ENCODE data around the gene CD58. TPM values are rescaled to one million over a fixed set of nuclear protein-coding genes. Genes with fewer than 3 reads are reported as not detected.

CD58 gene
- total and polyA plus RNA-seq, 7 donors: 4.7 to 11.9 (median 7.8) TPM

GRCh38 chr1:116491700-116492357 is 79.0 kb downstream of the CD58 start:
- TF ChIP-seq CTCF (IDR thresholded peaks at IDR 0.05): no peak
- Histone ChIP-seq H3K36me3 (ENCODE audit: insufficient read depth in 1 of 2, low read depth in 1 of 2) (no peaks in the 10 kb centered on the region), H3K4me3 (no peak overlapping the region), H3K27ac (no peak overlapping the region), H3K4me1 (peaks cover 6% of the 10 kb centered on the region), H3K9me3 (no peaks in the 10 kb centered on the region), H3K27me3 (ENCODE audit: insufficient read depth in 3 of 3, low read length in 2 of 3) (no peaks in the 10 kb centered on the region)
- no peak for ATAC-seq
- intact Hi-C loops (cut with DNase I): no loop called here
- WGBS, 3 donors: 73 to 81% (median 81%) methylated on average over 5 of the region's 5 CpGs
- DNase-seq: no peak

GRCh38 chr1:116490588-116490987 is 80.2 kb downstream of the CD58 start:
- ATAC-seq: no peak
- DNase-seq: no peak
- Histone ChIP-seq H3K36me3 (ENCODE audit: insufficient read depth in 1 of 2, low read depth in 1 of 2) (no peaks in the 10 kb centered on the region), H3K27ac (no peak overlapping the region), H3K9me3 (no peaks in the 10 kb centered on the region), H3K4me1 (peaks cover 7% of the 10 kb centered on the region), H3K4me3 (no peak overlapping the region), H3K27me3 (ENCODE audit: insufficient read depth in 3 of 3, low read length in 2 of 3) (no peaks in the 10 kb centered on the region)
- intact Hi-C loops (cut with DNase I): no loop called here
- no peak for TF ChIP-seq CTCF (IDR thresholded peaks at IDR 0.05)
- WGBS, 3 donors: 89 to 94% (median 90%) methylated on average over 3 of the region's 3 CpGs

- intact Hi-C loops (cut with DNase I): loop anchor here (5.0 to 10.0 kb wide), 3 partner anchors 117 to 224 kb away; partner anchors contain the start of gene ATP1A1 (in 1 of the 2)
- ATAC-seq (peak in 1 of 4 donors; percentile 27), DNase-seq (no peak)
- H3K27me3 ChIP-seq (ENCODE audit: insufficient read depth in 3 of 3, low read length in 2 of 3): no peaks in the 10 kb centered on the region
- no peak overlapping the region for H3K4me3 ChIP-seq
- 68 to 73% (median 72%) methylated on average over 5 of the region's 5 CpGs for WGBS, 3 donors
- H3K9me3 ChIP-seq: no peaks in the 10 kb centered on the region
- no peak overlapping the region for H3K27ac ChIP-seq
- no peaks in the 10 kb centered on the region for H3K36me3 ChIP-seq (ENCODE audit: insufficient read depth in 1 of 2, low read depth in 1 of 2)
- no peak for TF ChIP-seq CTCF (IDR thresholded peaks at IDR 0.05)
- H3K4me1 ChIP-seq: peaks cover 14% of the 10 kb centered on the region
These were observed 81.6 kb downstream of the CD58 start for GRCh38 chr1:116489231-116489697.

- Histone ChIP-seq H3K9me3 (no peaks in the 10 kb centered on the region), H3K27me3 (ENCODE audit: insufficient read depth in 3 of 3, low read length in 2 of 3) (no peaks in the 10 kb centered on the region), H3K4me3 (no peak overlapping the region), H3K4me1 (peaks cover 14% of the 10 kb centered on the region), H3K27ac (no peak overlapping the region), H3K36me3 (ENCODE audit: insufficient read depth in 1 of 2, low read depth in 1 of 2) (no peaks in the 10 kb centered on the region)
- DNase-seq (no peak), ATAC-seq (peak; percentile 72 to 83 (median 78))
- TF ChIP-seq CTCF (IDR thresholded peaks at IDR 0.05): no peak
- 20 to 32% (median 30%) methylated on average over 4 of the region's 4 CpGs for WGBS, 3 donors
- intact Hi-C loops (cut with DNase I): loop anchor here (5.0 to 10.0 kb wide), 3 partner anchors 116 to 223 kb away; partner anchors contain the start of gene ATP1A1 (in 1 of the 2)
These were observed 82.8 kb downstream of the CD58 start for GRCh38 chr1:116488071-116488470.

Data from psoas muscle (tissue), 8 donors.